Bronchial epithelial cell (primary cell): ENCODE measurements around the gene NRF1. TPM values are rescaled to one million over a fixed set of nuclear protein-coding genes. Genes with fewer than 3 reads are reported as not detected.

Experiments used
- DNase-seq: peaks from one replicate; pipeline ENCODE4 v3.0.0-alpha.2; 2010; ENCODE audit warnings: low read depth
- FAIRE-seq: peaks from 2 replicates; lab custom pipeline; 2011; peaks lifted over from hg19 to GRCh38; lab: Jason Lieb, UNC
- H3K27me3 ChIP-seq: 2 replicates; pipeline ENCODE4 v1.5.1; 2011; ENCODE audit warnings: low read length; ENCODE audit not compliant: control insufficient read depth, insufficient read depth
- H3K36me3 ChIP-seq: 2 replicates; pipeline ENCODE4 v1.5.1; 2011; ENCODE audit warnings: low read length; ENCODE audit not compliant: control insufficient read depth, insufficient read depth
- H3K4me3 ChIP-seq: 2 replicates; pipeline ENCODE4 v1.5.1; 2011; ENCODE audit warnings: mild to moderate bottlenecking, low read depth, low read length, control low read depth
- total RNA-seq: library from RNA; depleted of rRNA; stranded (reverse); fragments of >200 nt; gene quantifications from 2 replicates; pipeline ENCODE4 v1.2.1, GENCODE V29; 2014
- TF ChIP-seq, protein P1 (sequence below): IDR thresholded peaks from 2 replicates; pipeline ENCODE4 v1.5.1; 2011; ENCODE audit warnings: mild to moderate bottlenecking, moderate library complexity, low read length, control low read depth, inconsistent platforms; ENCODE audit not compliant: insufficient read depth, severe bottlenecking

The NRF1 gene
- total RNA-seq, 1 donor from 2014 or later: 12.1 TPM

- no peak for DNase-seq
- Histone ChIP-seq H3K36me3 (peaks cover 3% of the 10 kb centered on the region), H3K27me3 (peaks cover 44% of the 10 kb centered on the region), H3K4me3 (peak overlapping the region; percentile 93)
- FAIRE-seq: no peak
- TF ChIP-seq, protein P1, sequence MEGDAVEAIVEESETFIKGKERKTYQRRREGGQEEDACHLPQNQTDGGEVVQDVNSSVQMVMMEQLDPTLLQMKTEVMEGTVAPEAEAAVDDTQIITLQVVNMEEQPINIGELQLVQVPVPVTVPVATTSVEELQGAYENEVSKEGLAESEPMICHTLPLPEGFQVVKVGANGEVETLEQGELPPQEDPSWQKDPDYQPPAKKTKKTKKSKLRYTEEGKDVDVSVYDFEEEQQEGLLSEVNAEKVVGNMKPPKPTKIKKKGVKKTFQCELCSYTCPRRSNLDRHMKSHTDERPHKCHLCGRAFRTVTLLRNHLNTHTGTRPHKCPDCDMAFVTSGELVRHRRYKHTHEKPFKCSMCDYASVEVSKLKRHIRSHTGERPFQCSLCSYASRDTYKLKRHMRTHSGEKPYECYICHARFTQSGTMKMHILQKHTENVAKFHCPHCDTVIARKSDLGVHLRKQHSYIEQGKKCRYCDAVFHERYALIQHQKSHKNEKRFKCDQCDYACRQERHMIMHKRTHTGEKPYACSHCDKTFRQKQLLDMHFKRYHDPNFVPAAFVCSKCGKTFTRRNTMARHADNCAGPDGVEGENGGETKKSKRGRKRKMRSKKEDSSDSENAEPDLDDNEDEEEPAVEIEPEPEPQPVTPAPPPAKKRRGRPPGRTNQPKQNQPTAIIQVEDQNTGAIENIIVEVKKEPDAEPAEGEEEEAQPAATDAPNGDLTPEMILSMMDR: peak; percentile 4
These were observed 169.7 kb downstream of the NRF1 start for GRCh38 chr7:129780974-129781927.

- no peak for DNase-seq
- Histone ChIP-seq H3K36me3 (peaks cover 2% of the 10 kb centered on the region), H3K27me3 (peaks cover 46% of the 10 kb centered on the region), H3K4me3 (no peak overlapping the region)
- FAIRE-seq: no peak
- TF ChIP-seq, protein P1: no peak
These were observed 170.7 kb downstream of the NRF1 start for GRCh38 chr7:129781928-129782817.

GRCh38 chr7:129782818-129783583, 171.5 kb downstream of the NRF1 start:
- H3K36me3 ChIP-seq: no peaks in the 10 kb centered on the region
- no peak overlapping the region for H3K4me3 ChIP-seq
- peaks cover 46% of the 10 kb centered on the region for H3K27me3 ChIP-seq
- TF ChIP-seq, protein P1: no peak
- FAIRE-seq (no peak), DNase-seq (no peak)

DNA sequence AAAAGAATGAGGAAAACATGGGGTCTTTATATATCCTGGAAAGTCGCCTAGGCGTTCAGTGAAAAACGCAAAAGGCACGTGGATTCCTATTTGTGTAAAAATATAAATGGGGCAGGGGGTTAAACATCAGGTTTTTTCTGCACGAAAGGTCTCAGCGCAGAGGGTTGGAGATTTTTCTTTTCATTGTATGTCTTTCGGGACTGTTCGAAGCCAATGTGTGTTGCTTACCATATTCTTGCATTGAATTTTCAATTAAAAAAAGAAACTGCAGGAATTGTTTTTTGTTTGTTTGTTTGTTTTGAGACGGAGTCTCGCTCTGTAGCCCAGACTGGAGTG, 172.0 kb downstream of the NRF1 start:
- DNase-seq (no peak), FAIRE-seq (no peak)
- Histone ChIP-seq H3K4me3 (no peak overlapping the region), H3K36me3 (no peaks in the 10 kb centered on the region), H3K27me3 (peaks cover 47% of the 10 kb centered on the region)
- TF ChIP-seq, protein P1: no peak

- FAIRE-seq: no peak
These were observed 172.9 kb downstream of the NRF1 start for GRCh38 chr7:129784437-129784782.

More at GRCh38 chr7:129784437-129784782, 172.9 kb downstream of the NRF1 start:
- DNase-seq: no peak
- Histone ChIP-seq H3K36me3 (no peaks in the 10 kb centered on the region), H3K4me3 (no peak overlapping the region), H3K27me3 (peaks cover 48% of the 10 kb centered on the region)
- TF ChIP-seq, protein P1: no peak
